Nephron (organoid): ENCODE results near the gene MPG.
A peak's percentile ranks its signal among the peaks of the same experiment; 100 is the strongest.

Experiments used
- H3K27ac Mint-ChIP-seq, 3 experiments: 2 replicates each; pipeline ENCODE4 v1.8.0; 2020; ENCODE audit warnings: mixed read lengths in 3 of 3, mild to moderate bottlenecking in 2 of 3, moderate library complexity in 1 of 3
- H3K27me3 Mint-ChIP-seq: 2 replicates; pipeline ENCODE4 v1.8.0; 2021; ENCODE audit warnings: low read depth, mild to moderate bottlenecking, moderate library complexity, mixed read lengths
- H3K36me3 Mint-ChIP-seq: 2 replicates; pipeline ENCODE4 v1.8.0; 2020; ENCODE audit warnings: low read depth, mixed read lengths
- H3K4me1 Mint-ChIP-seq: 2 replicates; pipeline ENCODE4 v1.8.0; 2020; ENCODE audit warnings: mixed read lengths
- H3K4me3 Mint-ChIP-seq, 3 experiments: 2 replicates each; pipeline ENCODE4 v1.8.0; 2020; ENCODE audit warnings: mild to moderate bottlenecking in 3 of 3, mixed read lengths in 3 of 3, moderate library complexity in 2 of 3
- H3K9me3 Mint-ChIP-seq: 2 replicates; pipeline ENCODE4 v1.8.0; 2020; ENCODE audit warnings: mixed read lengths
- CTCF ChIP-seq, 3 experiments: fragments of 200-600 bp; sonication (generic); IDR thresholded peaks; one replicate each; pipeline ENCODE4 v1.5.0; 2021; ENCODE audit warnings: antibody characterized with exemption in 3 of 3; ENCODE audit not compliant: unreplicated experiment in 3 of 3

Gene MPG

GRCh38 chr16:85407-85782 is 7.4 kb downstream of the MPG start:
- no peaks in the 10 kb centered on the region for H3K9me3 Mint-ChIP-seq
- peaks cover 8% of the 10 kb centered on the region for H3K4me1 Mint-ChIP-seq
- no peak for TF ChIP-seq CTCF (IDR thresholded peaks at IDR 0.05; ENCODE audit: unreplicated experiment in 3 of 3)
- peaks cover 12% of the 10 kb centered on the region for H3K36me3 Mint-ChIP-seq
- no peak overlapping the region for H3K4me3 Mint-ChIP-seq
- H3K27ac Mint-ChIP-seq = no peak overlapping the region
- H3K27me3 Mint-ChIP-seq = no peaks in the 10 kb centered on the region

GRCh38 chr16:85865-86264 is 7.8 kb downstream of the MPG start:
- no peak overlapping the region for H3K4me3 Mint-ChIP-seq
- H3K4me1 Mint-ChIP-seq = peaks cover 8% of the 10 kb centered on the region

GRCh38 chr16:86483-86952 is 8.5 kb downstream of the MPG start:
- Mint-ChIP-seq H3K4me3 (no peak overlapping the region), H3K4me1 (peaks cover 8% of the 10 kb centered on the region), H3K9me3 (no peaks in the 10 kb centered on the region), H3K27ac (no peak overlapping the region), H3K27me3 (no peaks in the 10 kb centered on the region), H3K36me3 (peaks cover 15% of the 10 kb centered on the region)
- no peak for TF ChIP-seq CTCF (IDR thresholded peaks at IDR 0.05; ENCODE audit: unreplicated experiment in 3 of 3)

More at GRCh38 chr16:85865-86264, 7.8 kb downstream of the MPG start:
- no peaks in the 10 kb centered on the region for H3K9me3 Mint-ChIP-seq
- no peaks in the 10 kb centered on the region for H3K27me3 Mint-ChIP-seq
- H3K27ac Mint-ChIP-seq = no peak overlapping the region
- peaks cover 15% of the 10 kb centered on the region for H3K36me3 Mint-ChIP-seq
- no peak for TF ChIP-seq CTCF (IDR thresholded peaks at IDR 0.05; ENCODE audit: unreplicated experiment in 3 of 3)

- peaks cover 14% of the 10 kb centered on the region for H3K36me3 Mint-ChIP-seq
- peaks cover 10% of the 10 kb centered on the region for H3K4me1 Mint-ChIP-seq
- no peaks in the 10 kb centered on the region for H3K27me3 Mint-ChIP-seq
- H3K4me3 Mint-ChIP-seq = no peak overlapping the region
- no peak overlapping the region for H3K27ac Mint-ChIP-seq
- H3K9me3 Mint-ChIP-seq = no peaks in the 10 kb centered on the region
- TF ChIP-seq CTCF (IDR thresholded peaks at IDR 0.05; ENCODE audit: unreplicated experiment in 3 of 3) = no peak
Observed at GRCh38 chr16:88613-89012, 10.6 kb downstream of the MPG start.

GRCh38 chr16:89391-90302 is 11.6 kb downstream of the MPG start:
- Mint-ChIP-seq H3K36me3 (peaks cover 11% of the 10 kb centered on the region), H3K4me1 (peaks cover 4% of the 10 kb centered on the region), H3K27me3 (no peaks in the 10 kb centered on the region), H3K27ac (no peak overlapping the region), H3K4me3 (no peak overlapping the region), H3K9me3 (no peaks in the 10 kb centered on the region)
- no peak for TF ChIP-seq CTCF (IDR thresholded peaks at IDR 0.05; ENCODE audit: unreplicated experiment in 3 of 3)

- no peaks in the 10 kb centered on the region for H3K9me3 Mint-ChIP-seq
- peaks cover 5% of the 10 kb centered on the region for H3K36me3 Mint-ChIP-seq
- H3K27ac Mint-ChIP-seq = peak overlapping the region in 1 of 3 experiments; percentile 51
- no peak for TF ChIP-seq CTCF (IDR thresholded peaks at IDR 0.05; ENCODE audit: unreplicated experiment in 3 of 3)
- peaks cover 4% of the 10 kb centered on the region for H3K4me1 Mint-ChIP-seq
- no peak overlapping the region for H3K4me3 Mint-ChIP-seq
- no peaks in the 10 kb centered on the region for H3K27me3 Mint-ChIP-seq
Observed at GRCh38 chr16:91484-91883, 13.5 kb downstream of the MPG start.
